Stomach (tissue), 4 donors: ENCODE data around the gene C22orf15.

ENCODE experiments used
- POLR2A ChIP-seq, 4 donors: fragments of 450-650 bp; IDR thresholded peaks; one replicate each; pipeline ENCODE4 v1.6.1; 2016; ENCODE audit warnings: antibody characterized with exemption in 4 of 4, control low read depth in 2 of 4, mild to moderate bottlenecking in 1 of 4, moderate library complexity in 1 of 4
- TF ChIP-seq, protein P1 (sequence below), 7 experiments: fragments of 450-650 bp in 4 of 7; fragments of 200-600 bp in 3 of 7; sonication (generic) in 3 of 7; IDR thresholded peaks; one replicate each; pipeline ENCODE4 v1.5.1; 2016 to 2019; ENCODE audit warnings: antibody characterized with exemption in 7 of 7, control low read depth in 2 of 7, mild to moderate bottlenecking in 1 of 7

DNA sequence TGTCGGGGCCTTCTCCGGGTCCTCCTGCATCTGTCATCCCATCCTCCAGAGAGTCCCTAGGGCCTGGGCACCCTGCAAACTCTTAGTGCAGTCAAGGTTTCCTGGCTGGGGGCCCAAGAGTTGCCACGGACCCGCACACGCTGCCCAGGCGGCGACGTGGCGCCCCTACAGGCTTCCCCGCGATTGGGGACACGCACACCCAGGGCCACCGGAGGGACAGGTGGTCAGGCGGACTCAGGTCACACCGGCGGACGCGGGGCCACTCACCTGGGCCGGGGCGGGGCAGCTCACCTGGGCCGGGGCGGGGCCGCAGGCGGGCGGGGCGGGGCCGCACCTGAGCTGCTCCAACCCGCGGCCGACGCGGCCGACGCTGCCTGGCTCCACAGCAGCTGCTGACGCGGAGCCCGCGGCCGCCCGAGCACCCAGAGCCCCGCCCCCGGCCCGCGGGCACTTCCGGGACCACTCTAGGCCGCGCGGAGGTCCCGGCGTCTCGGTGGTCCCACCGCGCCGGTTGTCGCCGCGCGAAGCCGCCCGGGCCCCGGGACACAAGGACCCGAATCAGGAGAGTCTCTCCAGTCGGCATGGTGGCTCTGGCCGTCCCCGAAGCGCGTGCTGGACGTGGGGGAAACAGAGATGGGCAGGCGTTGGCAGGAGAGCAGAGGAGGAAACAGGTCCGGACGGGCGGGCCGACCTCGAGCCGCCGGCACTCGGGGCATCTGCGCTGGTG is 11.9 kb upstream of the C22orf15 start, which contains the start of gene ZNF70:
- peak in 1 of 4 donors; percentile 39 for TF ChIP-seq POLR2A (IDR thresholded peaks at IDR 0.05)
- TF ChIP-seq, protein P1, sequence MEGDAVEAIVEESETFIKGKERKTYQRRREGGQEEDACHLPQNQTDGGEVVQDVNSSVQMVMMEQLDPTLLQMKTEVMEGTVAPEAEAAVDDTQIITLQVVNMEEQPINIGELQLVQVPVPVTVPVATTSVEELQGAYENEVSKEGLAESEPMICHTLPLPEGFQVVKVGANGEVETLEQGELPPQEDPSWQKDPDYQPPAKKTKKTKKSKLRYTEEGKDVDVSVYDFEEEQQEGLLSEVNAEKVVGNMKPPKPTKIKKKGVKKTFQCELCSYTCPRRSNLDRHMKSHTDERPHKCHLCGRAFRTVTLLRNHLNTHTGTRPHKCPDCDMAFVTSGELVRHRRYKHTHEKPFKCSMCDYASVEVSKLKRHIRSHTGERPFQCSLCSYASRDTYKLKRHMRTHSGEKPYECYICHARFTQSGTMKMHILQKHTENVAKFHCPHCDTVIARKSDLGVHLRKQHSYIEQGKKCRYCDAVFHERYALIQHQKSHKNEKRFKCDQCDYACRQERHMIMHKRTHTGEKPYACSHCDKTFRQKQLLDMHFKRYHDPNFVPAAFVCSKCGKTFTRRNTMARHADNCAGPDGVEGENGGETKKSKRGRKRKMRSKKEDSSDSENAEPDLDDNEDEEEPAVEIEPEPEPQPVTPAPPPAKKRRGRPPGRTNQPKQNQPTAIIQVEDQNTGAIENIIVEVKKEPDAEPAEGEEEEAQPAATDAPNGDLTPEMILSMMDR (IDR thresholded peaks at IDR 0.05), result peak in 1 of 7 experiments; percentile 26
